ENCODE data around the gene TCP11L2. TPM values are rescaled to one million over a fixed set of nuclear protein-coding genes. Genes with fewer than 3 reads are reported as not detected.

Gene TCP11L2
- total RNA-seq, 1 experiment from 2014 or later = 7.7 TPM

DNA sequence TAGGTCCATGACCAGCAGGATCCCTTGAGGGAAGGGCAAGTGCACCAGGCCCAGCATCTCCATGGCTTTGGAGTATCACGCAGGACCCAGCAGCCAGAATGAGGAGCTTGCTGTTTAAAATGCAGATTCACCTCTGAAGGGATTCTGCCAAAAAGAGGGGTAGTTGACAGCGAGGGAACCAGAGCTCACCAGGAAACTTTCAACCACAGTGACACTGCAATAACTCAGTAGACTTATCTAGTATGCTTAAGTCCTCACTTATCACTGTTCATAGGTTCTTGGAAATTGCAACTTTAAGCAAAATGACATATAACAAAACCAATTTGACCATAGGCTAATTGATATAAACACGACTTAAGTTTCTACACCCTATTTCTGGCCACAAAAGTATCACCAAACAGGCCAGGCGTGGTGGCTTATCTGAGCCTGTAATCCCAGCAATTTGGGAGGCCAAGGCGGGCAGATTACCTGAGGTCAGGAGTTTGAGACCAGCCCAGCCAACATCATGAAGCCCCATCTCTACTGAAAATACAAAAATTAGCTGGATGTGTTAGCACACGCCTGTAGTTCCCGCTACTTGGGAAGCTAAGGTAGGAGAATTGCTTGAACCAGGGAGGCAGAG lies 33.3 kb upstream of the TCP11L2 start:
- POLR2A ChIA-PET = no interaction called here

DNA sequence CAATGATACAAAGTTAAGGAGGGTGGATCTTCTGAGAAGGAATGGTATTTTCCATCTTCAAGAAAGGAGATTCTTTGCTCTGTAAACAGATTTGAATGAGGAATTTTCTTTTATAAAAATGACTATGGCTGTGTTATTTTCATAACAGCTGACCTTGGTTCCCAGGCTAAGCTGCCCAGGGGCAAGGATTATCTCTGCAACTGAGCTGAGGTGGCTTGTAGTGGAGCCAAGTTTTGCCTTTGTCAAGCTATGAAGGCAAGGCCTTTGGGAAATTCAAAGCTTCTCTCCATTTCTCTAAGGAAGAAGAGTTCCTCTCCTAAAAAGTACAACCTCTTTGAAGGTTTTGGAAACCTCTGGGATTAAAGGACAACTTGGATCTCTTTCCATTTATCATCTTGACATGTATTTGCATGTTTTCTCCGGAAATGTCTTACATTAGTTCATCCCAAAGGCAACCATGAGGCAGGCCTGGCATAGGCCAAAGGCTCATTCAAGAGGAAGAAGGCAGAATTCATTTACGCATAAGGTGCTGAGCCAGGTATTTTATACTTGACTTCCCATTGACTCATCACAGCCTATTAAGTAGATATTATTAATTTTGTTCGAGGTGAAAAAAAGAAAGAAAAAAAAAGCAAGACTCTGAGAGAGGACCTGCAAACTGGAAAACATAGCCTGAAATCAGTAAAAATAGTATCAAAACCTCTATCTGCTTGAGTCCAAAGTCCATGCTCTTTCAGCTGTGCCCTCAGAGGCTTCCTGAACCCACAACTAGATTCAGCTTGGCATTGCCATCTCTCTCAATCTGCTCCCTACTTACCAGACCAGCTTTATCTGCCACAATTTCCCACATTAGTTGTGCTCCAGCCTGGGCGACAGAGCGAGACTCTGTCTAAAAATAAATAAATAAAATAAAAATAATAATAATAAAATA lies 30.7 kb upstream of the TCP11L2 start:
- CTCF ChIA-PET = no interaction called here
- TF ChIP-seq, protein P1, sequence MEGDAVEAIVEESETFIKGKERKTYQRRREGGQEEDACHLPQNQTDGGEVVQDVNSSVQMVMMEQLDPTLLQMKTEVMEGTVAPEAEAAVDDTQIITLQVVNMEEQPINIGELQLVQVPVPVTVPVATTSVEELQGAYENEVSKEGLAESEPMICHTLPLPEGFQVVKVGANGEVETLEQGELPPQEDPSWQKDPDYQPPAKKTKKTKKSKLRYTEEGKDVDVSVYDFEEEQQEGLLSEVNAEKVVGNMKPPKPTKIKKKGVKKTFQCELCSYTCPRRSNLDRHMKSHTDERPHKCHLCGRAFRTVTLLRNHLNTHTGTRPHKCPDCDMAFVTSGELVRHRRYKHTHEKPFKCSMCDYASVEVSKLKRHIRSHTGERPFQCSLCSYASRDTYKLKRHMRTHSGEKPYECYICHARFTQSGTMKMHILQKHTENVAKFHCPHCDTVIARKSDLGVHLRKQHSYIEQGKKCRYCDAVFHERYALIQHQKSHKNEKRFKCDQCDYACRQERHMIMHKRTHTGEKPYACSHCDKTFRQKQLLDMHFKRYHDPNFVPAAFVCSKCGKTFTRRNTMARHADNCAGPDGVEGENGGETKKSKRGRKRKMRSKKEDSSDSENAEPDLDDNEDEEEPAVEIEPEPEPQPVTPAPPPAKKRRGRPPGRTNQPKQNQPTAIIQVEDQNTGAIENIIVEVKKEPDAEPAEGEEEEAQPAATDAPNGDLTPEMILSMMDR (IDR thresholded peaks at IDR 0.05; ENCODE audit: insufficient read depth in 1 of 2, low read depth in 1 of 2, low read length in 1 of 2, severe bottlenecking in 1 of 2, unreplicated experiment in 1 of 2) = no peak
- no peak overlapping the region for H3K4me3 Mint-ChIP-seq (ENCODE audit: unreplicated experiment)
- POLR2A ChIA-PET = no interaction called here
- H3K27ac Mint-ChIP-seq (ENCODE audit: unreplicated experiment) = no peak overlapping the region
- no peaks in the 10 kb centered on the region for H3K27me3 ChIP-seq (replicated peaks; ENCODE audit: control insufficient read depth, insufficient read depth, low read length)
- no peaks in the 10 kb centered on the region for H3K9me3 ChIP-seq
- H3K9me3 Mint-ChIP-seq (ENCODE audit: unreplicated experiment) = peaks cover 9% of the 10 kb centered on the region
- peaks cover 27% of the 10 kb centered on the region for H3K4me1 ChIP-seq
- H3K27me3 Mint-ChIP-seq (ENCODE audit: insufficient read depth, unreplicated experiment) = no peaks in the 10 kb centered on the region
- no TSS peak for BruUV-seq (replicated peaks)
- H3K4me1 Mint-ChIP-seq (ENCODE audit: low read depth, unreplicated experiment) = peaks cover 21% of the 10 kb centered on the region
- intact Hi-C loops (cut with micrococcal nuclease; ENCODE audit: unreplicated experiment) = no loop called here
- DNase-seq = no peak
- H3K4me3 ChIP-seq (ENCODE audit: low read depth, low read length) = no peak overlapping the region
- no peaks in the 10 kb centered on the region for H3K36me3 ChIP-seq (ENCODE audit: control insufficient read depth, insufficient read depth, low read length)
- no peaks in the 10 kb centered on the region for H3K36me3 Mint-ChIP-seq (ENCODE audit: insufficient read depth, unreplicated experiment)

More for the DNA sequence above, 33.3 kb upstream of the TCP11L2 start:
- peaks cover 9% of the 10 kb centered on the region for H3K4me1 Mint-ChIP-seq (ENCODE audit: low read depth, unreplicated experiment)
- no peaks in the 10 kb centered on the region for H3K36me3 Mint-ChIP-seq (ENCODE audit: insufficient read depth, unreplicated experiment)
- CTCF ChIA-PET = interaction anchor here (1.3 kb wide), 1 partner anchor 13 kb away, joined by 5 read pairs; no protein-coding TSS in a partner anchor
- peaks cover 9% of the 10 kb centered on the region for H3K9me3 Mint-ChIP-seq (ENCODE audit: unreplicated experiment)
- DNase-seq = no peak
- Histone ChIP-seq H3K27me3 (replicated peaks; ENCODE audit: control insufficient read depth, insufficient read depth, low read length) (no peaks in the 10 kb centered on the region), H3K9me3 (no peaks in the 10 kb centered on the region), H3K4me1 (peaks cover 11% of the 10 kb centered on the region), H3K4me3 (ENCODE audit: low read depth, low read length) (no peak overlapping the region), H3K36me3 (ENCODE audit: control insufficient read depth, insufficient read depth, low read length) (no peaks in the 10 kb centered on the region)
- H3K4me3 Mint-ChIP-seq (ENCODE audit: unreplicated experiment) = no peak overlapping the region
- no peaks in the 10 kb centered on the region for H3K27me3 Mint-ChIP-seq (ENCODE audit: insufficient read depth, unreplicated experiment)
- intact Hi-C loops (cut with micrococcal nuclease; ENCODE audit: unreplicated experiment) = no loop called here
- no TSS peak for BruUV-seq (replicated peaks)
- no peak overlapping the region for H3K27ac Mint-ChIP-seq (ENCODE audit: unreplicated experiment)
- TF ChIP-seq, protein P1 (IDR thresholded peaks at IDR 0.05; ENCODE audit: insufficient read depth in 1 of 2, low read depth in 1 of 2, low read length in 1 of 2, severe bottlenecking in 1 of 2, unreplicated experiment in 1 of 2) = no peak

DNA sequence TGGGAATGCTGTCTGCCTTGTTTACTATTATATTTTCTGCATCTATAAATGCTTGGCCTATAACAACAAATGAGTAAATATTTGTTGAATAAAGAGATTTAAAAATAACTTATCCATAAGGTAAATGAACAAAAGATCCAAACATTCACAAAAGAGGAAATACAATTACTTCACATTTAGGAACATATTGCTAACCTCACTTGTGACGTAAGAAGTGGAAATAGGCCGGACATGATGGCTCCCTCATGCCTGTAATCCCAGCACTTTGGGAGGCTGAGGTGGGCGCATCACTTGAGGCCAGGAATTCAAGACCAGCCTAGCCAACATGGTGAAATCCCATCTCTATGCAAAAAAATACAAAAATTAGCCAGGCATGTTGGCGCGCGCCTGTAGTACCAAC lies 29.0 kb upstream of the TCP11L2 start:
- Mint-ChIP-seq H3K4me3 (ENCODE audit: unreplicated experiment) (no peak overlapping the region), H3K36me3 (ENCODE audit: insufficient read depth, unreplicated experiment) (no peaks in the 10 kb centered on the region), H3K27me3 (ENCODE audit: insufficient read depth, unreplicated experiment) (no peaks in the 10 kb centered on the region), H3K4me1 (ENCODE audit: low read depth, unreplicated experiment) (peaks cover 36% of the 10 kb centered on the region), H3K9me3 (ENCODE audit: unreplicated experiment) (peaks cover 21% of the 10 kb centered on the region), H3K27ac (ENCODE audit: unreplicated experiment) (no peak overlapping the region)
- BruUV-seq (replicated peaks) = no TSS peak
- H3K4me1 ChIP-seq = peaks cover 34% of the 10 kb centered on the region
- H3K9me3 ChIP-seq = no peaks in the 10 kb centered on the region
- no peaks in the 10 kb centered on the region for H3K27me3 ChIP-seq (replicated peaks; ENCODE audit: control insufficient read depth, insufficient read depth, low read length)
- no peak overlapping the region for H3K4me3 ChIP-seq (ENCODE audit: low read depth, low read length)
- intact Hi-C loops (cut with micrococcal nuclease; ENCODE audit: unreplicated experiment) = no loop called here
- no peaks in the 10 kb centered on the region for H3K36me3 ChIP-seq (ENCODE audit: control insufficient read depth, insufficient read depth, low read length)
- CTCF ChIA-PET = no interaction called here
- no peak for DNase-seq
- POLR2A ChIA-PET = no interaction called here
- TF ChIP-seq, protein P1 (IDR thresholded peaks at IDR 0.05; ENCODE audit: insufficient read depth in 1 of 2, low read depth in 1 of 2, low read length in 1 of 2, severe bottlenecking in 1 of 2, unreplicated experiment in 1 of 2) = no peak

Measured in Caco-2 (cell line).